Activated CD8-positive, alpha-beta T cell treated with anti-CD3 and anti-CD28 coated beads, Interleukin-2, amount 10 ng/mL, durations not matched to agents 7 days and 5 days (primary cell): Measurements from ENCODE around the gene R3HCC1L. TPM values are rescaled to one million over a fixed set of nuclear protein-coding genes. Genes with fewer than 3 reads are reported as not detected.
"Not testable (repeated sequence)": the region's sequence is repeated elsewhere in the genome, so short reads cannot be mapped to it uniquely, and the experiment has no call there.

Experiments
- ATAC-seq: fragments of 150-1000 bp; cut with Tn5 transposase; one replicate; pipeline ENCODE4 v1.10.0; 2021; ENCODE audit warnings: moderate library complexity
- CTCF ChIA-PET: fragments of 350-600 bp; sonication (Branson Sonifier 250); formaldehyde crosslinking; loops from one replicate; lab custom pipeline; 2021; ENCODE audit warnings: antibody characterized with exemption; lab: Charles Lee
- POLR2A ChIA-PET: fragments of 350-600 bp; sonication (Branson Sonifier 250); formaldehyde crosslinking; loops from one replicate; lab custom pipeline; 2021; ENCODE audit warnings: antibody characterized with exemption; lab: Charles Lee
- DNase-seq: peaks from one replicate; pipeline ENCODE4 v3.0.0-alpha.2; 2020
- H3K27ac Mint-ChIP-seq: one replicate; pipeline ENCODE4 v1.8.0; 2021; ENCODE audit warnings: mild to moderate bottlenecking, mixed read lengths
- H3K27me3 Mint-ChIP-seq: one replicate; pipeline ENCODE4 v1.8.0; 2021; ENCODE audit warnings: low read depth, mixed read lengths
- H3K36me3 Mint-ChIP-seq: one replicate; pipeline ENCODE4 v1.8.0; 2021; ENCODE audit warnings: low read depth, mixed read lengths
- H3K4me1 Mint-ChIP-seq: one replicate; pipeline ENCODE4 v1.8.0; 2021; ENCODE audit warnings: low read depth, mixed read lengths
- H3K4me3 Mint-ChIP-seq: one replicate; pipeline ENCODE4 v1.8.0; 2021; ENCODE audit warnings: mild to moderate bottlenecking, mixed read lengths
- H3K9me3 Mint-ChIP-seq: one replicate; pipeline ENCODE4 v1.8.0; 2022; ENCODE audit warnings: mixed read lengths; ENCODE audit not compliant: insufficient read depth
- total RNA-seq, 2 experiments: library from RNA; stranded (reverse); gene quantifications; one replicate each; pipeline ENCODE4 v1.2.3, GENCODE V29; 2021

The R3HCC1L gene
- total RNA-seq, 2 experiments from 2014 or later: 18.2 to 20.3 TPM

GRCh38 chr10:98212196-98212595, 77.7 kb downstream of the R3HCC1L start:
- Mint-ChIP-seq H3K27me3 (no peaks in the 10 kb centered on the region), H3K36me3 (peaks cover 53% of the 10 kb centered on the region), H3K27ac (no peak overlapping the region), H3K9me3 (no peaks in the 10 kb centered on the region), H3K4me1 (peaks cover 4% of the 10 kb centered on the region), H3K4me3 (no peak overlapping the region)
- POLR2A ChIA-PET: no interaction called here
- CTCF ChIA-PET: interaction anchor here (1.2 kb wide), 1 partner anchor 42 kb away, joined by 3 read pairs; no protein-coding TSS in a partner anchor
- ATAC-seq (no peak), DNase-seq (no peak)

GRCh38 chr10:98213740-98214139, 79.3 kb downstream of the R3HCC1L start:
- ATAC-seq: no peak
- no peak overlapping the region for H3K4me3 Mint-ChIP-seq
- DNase-seq: no peak
- no peaks in the 10 kb centered on the region for H3K27me3 Mint-ChIP-seq
- CTCF ChIA-PET: interaction anchor here (1.8 kb wide), 1 partner anchor 43 kb away, joined by 7 read pairs; no protein-coding TSS in a partner anchor
- peaks cover 55% of the 10 kb centered on the region for H3K36me3 Mint-ChIP-seq
- H3K4me1 Mint-ChIP-seq: peaks cover 6% of the 10 kb centered on the region
- peaks cover 10% of the 10 kb centered on the region for H3K9me3 Mint-ChIP-seq
- POLR2A ChIA-PET: no interaction called here
- no peak overlapping the region for H3K27ac Mint-ChIP-seq

- Mint-ChIP-seq H3K36me3 (peaks cover 57% of the 10 kb centered on the region), H3K4me1 (peaks cover 10% of the 10 kb centered on the region), H3K9me3 (peaks cover 23% of the 10 kb centered on the region), H3K4me3 (no peak overlapping the region), H3K27me3 (no peaks in the 10 kb centered on the region), H3K27ac (no peak overlapping the region)
- CTCF ChIA-PET: no interaction called here
- ATAC-seq (no peak), DNase-seq (no peak)
- POLR2A ChIA-PET: no interaction called here
These were observed 80.9 kb downstream of the R3HCC1L start for GRCh38 chr10:98215373-98215772.

GRCh38 chr10:98217801-98218200, 83.3 kb downstream of the R3HCC1L start:
- peaks cover 39% of the 10 kb centered on the region for H3K36me3 Mint-ChIP-seq
- POLR2A ChIA-PET: no interaction called here
- H3K9me3 Mint-ChIP-seq: peaks cover 23% of the 10 kb centered on the region
- no peak overlapping the region for H3K27ac Mint-ChIP-seq
- H3K27me3 Mint-ChIP-seq: no peaks in the 10 kb centered on the region
- peaks cover 7% of the 10 kb centered on the region for H3K4me1 Mint-ChIP-seq
- no peak for ATAC-seq
- CTCF ChIA-PET: no interaction called here
- DNase-seq: no peak
- H3K4me3 Mint-ChIP-seq: no peak overlapping the region

GRCh38 chr10:98223874-98224273, 89.4 kb downstream of the R3HCC1L start:
- ChIA-PET CTCF (no interaction called here), POLR2A (no interaction called here)
- Mint-ChIP-seq H3K27me3 (no peaks in the 10 kb centered on the region), H3K4me1 (peaks cover 6% of the 10 kb centered on the region), H3K36me3 (peaks cover 40% of the 10 kb centered on the region), H3K4me3 (no peak overlapping the region), H3K27ac (no peak overlapping the region), H3K9me3 (peaks cover 13% of the 10 kb centered on the region)
- DNase-seq (no peak), ATAC-seq (no peak)

GRCh38 chr10:98224509-98224908, 90.1 kb downstream of the R3HCC1L start:
- H3K36me3 Mint-ChIP-seq: peaks cover 40% of the 10 kb centered on the region
- ChIA-PET POLR2A (no interaction called here), CTCF (no interaction called here)

GRCh38 chr10:98224996-98225395, 90.5 kb downstream of the R3HCC1L start:
- Mint-ChIP-seq H3K4me3 (no peak overlapping the region), H3K27ac (no peak overlapping the region), H3K36me3 (peaks cover 38% of the 10 kb centered on the region), H3K4me1 (peaks cover 1% of the 10 kb centered on the region), H3K27me3 (no peaks in the 10 kb centered on the region), H3K9me3 (peaks cover 3% of the 10 kb centered on the region)
- ChIA-PET CTCF (no interaction called here), POLR2A (no interaction called here)
- no peak for DNase-seq
- no peak for ATAC-seq

More at GRCh38 chr10:98224509-98224908, 90.1 kb downstream of the R3HCC1L start:
- no peaks in the 10 kb centered on the region for H3K27me3 Mint-ChIP-seq
- H3K4me3 Mint-ChIP-seq: no peak overlapping the region
- ATAC-seq (no peak), DNase-seq (no peak)
- no peak overlapping the region for H3K27ac Mint-ChIP-seq
- peaks cover 1% of the 10 kb centered on the region for H3K4me1 Mint-ChIP-seq
- peaks cover 8% of the 10 kb centered on the region for H3K9me3 Mint-ChIP-seq

GRCh38 chr10:98226508-98227144, 92.2 kb downstream of the R3HCC1L start:
- H3K36me3 Mint-ChIP-seq: peaks cover 43% of the 10 kb centered on the region
- ATAC-seq: no peak
- no peak overlapping the region for H3K4me3 Mint-ChIP-seq
- H3K4me1 Mint-ChIP-seq: peaks cover 1% of the 10 kb centered on the region
- no peaks in the 10 kb centered on the region for H3K27me3 Mint-ChIP-seq
- DNase-seq: no peak
- CTCF ChIA-PET: no interaction called here
- no peak overlapping the region for H3K27ac Mint-ChIP-seq
- H3K9me3 Mint-ChIP-seq: no peaks in the 10 kb centered on the region
- POLR2A ChIA-PET: no interaction called here

GRCh38 chr10:98227713-98228112, 93.3 kb downstream of the R3HCC1L start:
- H3K27ac Mint-ChIP-seq, H3K9me3 Mint-ChIP-seq, DNase-seq, H3K27me3 Mint-ChIP-seq, ATAC-seq, CTCF ChIA-PET, POLR2A ChIA-PET, H3K4me3 Mint-ChIP-seq, H3K4me1 Mint-ChIP-seq: not testable (repeated sequence)
- peaks cover 48% of the 10 kb centered on the region for H3K36me3 Mint-ChIP-seq

- H3K4me1 Mint-ChIP-seq, H3K4me3 Mint-ChIP-seq, H3K9me3 Mint-ChIP-seq, H3K27me3 Mint-ChIP-seq, CTCF ChIA-PET, H3K27ac Mint-ChIP-seq, DNase-seq, ATAC-seq, POLR2A ChIA-PET: not testable (repeated sequence)
- peaks cover 49% of the 10 kb centered on the region for H3K36me3 Mint-ChIP-seq
These were observed 93.8 kb downstream of the R3HCC1L start for GRCh38 chr10:98228266-98228665.

- peaks cover 50% of the 10 kb centered on the region for H3K36me3 Mint-ChIP-seq
- no peak overlapping the region for H3K27ac Mint-ChIP-seq
- ATAC-seq (no peak), DNase-seq (no peak)
- no peaks in the 10 kb centered on the region for H3K9me3 Mint-ChIP-seq
- no peak overlapping the region for H3K4me3 Mint-ChIP-seq
- ChIA-PET POLR2A (no interaction called here), CTCF (no interaction called here)
- no peaks in the 10 kb centered on the region for H3K27me3 Mint-ChIP-seq
- H3K4me1 Mint-ChIP-seq: peaks cover 1% of the 10 kb centered on the region
These were observed 97.0 kb downstream of the R3HCC1L start for GRCh38 chr10:98231417-98231816.

GRCh38 chr10:98235846-98236245, 101.4 kb downstream of the R3HCC1L start:
- POLR2A ChIA-PET: no interaction called here
- no peak overlapping the region for H3K4me3 Mint-ChIP-seq
- CTCF ChIA-PET: no interaction called here
- peaks cover 4% of the 10 kb centered on the region for H3K4me1 Mint-ChIP-seq
- no peaks in the 10 kb centered on the region for H3K27me3 Mint-ChIP-seq
- no peak overlapping the region for H3K27ac Mint-ChIP-seq
- H3K36me3 Mint-ChIP-seq: peaks cover 38% of the 10 kb centered on the region
- DNase-seq (no peak), ATAC-seq (no peak)
- no peaks in the 10 kb centered on the region for H3K9me3 Mint-ChIP-seq

- CTCF ChIA-PET: no interaction called here
- POLR2A ChIA-PET: no interaction called here
- no peak for ATAC-seq
- H3K9me3 Mint-ChIP-seq: no peaks in the 10 kb centered on the region
- H3K4me1 Mint-ChIP-seq: peaks cover 4% of the 10 kb centered on the region
- DNase-seq: no peak
- H3K27me3 Mint-ChIP-seq: no peaks in the 10 kb centered on the region
- H3K36me3 Mint-ChIP-seq: peaks cover 34% of the 10 kb centered on the region
- H3K4me3 Mint-ChIP-seq: no peak overlapping the region
- no peak overlapping the region for H3K27ac Mint-ChIP-seq
These were observed 102.4 kb downstream of the R3HCC1L start for GRCh38 chr10:98236862-98237261.
